Natural killer cell (primary cell): ENCODE results near the gene MRPL36. TPM values are rescaled to one million over a fixed set of nuclear protein-coding genes. Genes with fewer than 3 reads are reported as not detected.

Source experiments
- ATAC-seq, 3 donors: fragments of 150-1000 bp in 2 of 3; fragments of 200-7000 bp in 1 of 3; cut with Tn5 transposase; 1 replicate in 1 of 3; 2 replicates in 2 of 3; pipeline ENCODE4 v1.10.0; 2021; ENCODE audit warnings: mild to moderate bottlenecking in 2 of 3, moderate library complexity in 2 of 3
- DNase-seq, 2 donors: peaks; one replicate each; pipeline versions ENCODE4 v3.0.0 to v3.0.0-alpha.2; 2013 to 2021; ENCODE audit warnings: mixed read lengths in 1 of 2
- H3K27ac ChIP-seq: one replicate; pipeline ENCODE4 v1.5.1; 2013; ENCODE audit warnings: mild to moderate bottlenecking, low read length
- H3K27me3 ChIP-seq: one replicate; pipeline ENCODE4 v1.6.1; 2013; ENCODE audit warnings: low read length; ENCODE audit not compliant: control insufficient read depth, insufficient read depth
- H3K36me3 ChIP-seq: one replicate; pipeline ENCODE4 v1.6.1; 2013; ENCODE audit warnings: low read length; ENCODE audit not compliant: control insufficient read depth, insufficient read depth
- H3K4me1 ChIP-seq: one replicate; pipeline ENCODE4 v1.6.1; 2013; ENCODE audit warnings: low read length; ENCODE audit not compliant: control insufficient read depth, insufficient read depth
- H3K4me3 ChIP-seq: one replicate; pipeline ENCODE4 v1.5.1; 2013; ENCODE audit warnings: low read length
- H3K9me3 ChIP-seq: one replicate; pipeline ENCODE4 v1.6.1; 2013; ENCODE audit warnings: low read length; ENCODE audit not compliant: control insufficient read depth, insufficient read depth
- H3K27ac Mint-ChIP-seq, 2 donors: one replicate each; pipeline ENCODE4 v1.8.0; 2022; ENCODE audit warnings: mild to moderate bottlenecking in 2 of 2, mixed read lengths in 2 of 2, moderate library complexity in 1 of 2
- H3K27me3 Mint-ChIP-seq, 2 donors: one replicate each; pipeline ENCODE4 v1.8.0; 2022; ENCODE audit warnings: low read depth in 2 of 2, mixed read lengths in 2 of 2
- H3K36me3 Mint-ChIP-seq: one replicate; pipeline ENCODE4 v1.8.0; 2022; ENCODE audit warnings: mixed read lengths
- H3K4me1 Mint-ChIP-seq, 2 donors: one replicate each; pipeline ENCODE4 v1.8.0; 2022; ENCODE audit warnings: mixed read lengths in 2 of 2
- H3K4me3 Mint-ChIP-seq: one replicate; pipeline ENCODE4 v1.8.0; 2022; ENCODE audit warnings: mild to moderate bottlenecking, moderate library complexity, mixed read lengths
- H3K9me3 Mint-ChIP-seq, 2 donors: one replicate each; pipeline ENCODE4 v1.8.0; 2022; ENCODE audit warnings: mixed read lengths in 2 of 2
- CTCF ChIP-seq: fragments of 200-600 bp; IDR thresholded peaks from one replicate; pipeline ENCODE4 v1.8.0; 2022; ENCODE audit warnings: antibody characterized with exemption
- whole genome bisulfite sequencing: methylation state at CpG from one replicate; pipeline ENCODE4 v1.1.7; 2013; ENCODE audit warnings: missing lambda C conversion rate; ENCODE audit not compliant: insufficient coverage; 5-methylcytosine and 5-hydroxymethylcytosine counted together
- intact Hi-C: fragments of 100-400 bp; cut with micrococcal nuclease; formaldehyde crosslinking; loops from one replicate; pipeline ENCODE4 v1.14.2; 2022
- total RNA-seq, 4 donors: library from RNA; stranded (reverse); fragments of 120-200 nt in 1 of 4; gene quantifications; one replicate each; pipeline versions ENCODE4 v1.2.3 to v1.2.4, GENCODE V29; 2013 to 2022

Gene MRPL36
- total RNA-seq, 3 donors from 2014 or later (not counting 1 experiment from before 2014, with no cell fraction given), result 14.1 to 21.2 (median 17.1) TPM

- Mint-ChIP-seq H3K4me3 (no peak overlapping the region), H3K36me3 (no peaks in the 10 kb centered on the region), H3K9me3 (no peaks in the 10 kb centered on the region), H3K27me3 (peaks cover 0 to 5% of the 10 kb centered on the region in 2 donors), H3K4me1 (no peaks in the 10 kb centered on the region), H3K27ac (no peak overlapping the region)
- no peak overlapping the region for H3K27ac ChIP-seq
- DNase-seq (no peak), ATAC-seq (no peak)
- no peaks in the 10 kb centered on the region for H3K9me3 ChIP-seq
- WGBS, result 92% methylated on average over 17 of the region's 17 CpGs
- intact Hi-C loops, result no loop called here
- H3K36me3 ChIP-seq, result no peaks in the 10 kb centered on the region
- no peak for TF ChIP-seq CTCF
- H3K4me1 ChIP-seq, result no peaks in the 10 kb centered on the region
- H3K4me3 ChIP-seq, result no peak overlapping the region
- H3K27me3 ChIP-seq, result no peaks in the 10 kb centered on the region
Observed at GRCh38 chr5:1750469-1750868, 49.2 kb downstream of the MRPL36 start.

- Histone ChIP-seq H3K36me3 (no peaks in the 10 kb centered on the region), H3K27ac (no peak overlapping the region), H3K4me3 (no peak overlapping the region), H3K9me3 (no peaks in the 10 kb centered on the region), H3K4me1 (no peaks in the 10 kb centered on the region), H3K27me3 (no peaks in the 10 kb centered on the region)
- Mint-ChIP-seq H3K4me3 (no peak overlapping the region), H3K36me3 (no peaks in the 10 kb centered on the region), H3K4me1 (no peaks in the 10 kb centered on the region), H3K27me3 (peaks cover 0 to 3% of the 10 kb centered on the region in 2 donors), H3K27ac (no peak overlapping the region), H3K9me3 (no peaks in the 10 kb centered on the region)
- intact Hi-C loops, result no loop called here
- no peak for TF ChIP-seq CTCF
- DNase-seq (no peak), ATAC-seq (no peak)
- 85% methylated on average over 19 of the region's 19 CpGs for WGBS
Observed at GRCh38 chr5:1749346-1750124, 50.1 kb downstream of the MRPL36 start.

- Histone ChIP-seq H3K36me3 (no peaks in the 10 kb centered on the region), H3K27me3 (no peaks in the 10 kb centered on the region), H3K4me3 (no peak overlapping the region), H3K9me3 (no peaks in the 10 kb centered on the region), H3K27ac (no peak overlapping the region), H3K4me1 (no peaks in the 10 kb centered on the region)
- DNase-seq (no peak), ATAC-seq (no peak)
- Mint-ChIP-seq H3K27me3 (peaks cover 0 to 3% of the 10 kb centered on the region in 2 donors), H3K27ac (no peak overlapping the region), H3K4me1 (no peaks in the 10 kb centered on the region), H3K4me3 (no peak overlapping the region), H3K9me3 (no peaks in the 10 kb centered on the region), H3K36me3 (no peaks in the 10 kb centered on the region)
- TF ChIP-seq CTCF, result no peak
- intact Hi-C loops, result no loop called here
- 87% methylated on average over 19 of the region's 19 CpGs for WGBS
Observed at GRCh38 chr5:1748845-1749244, 50.8 kb downstream of the MRPL36 start.

Other genes with a start within 250 kb of the MRPL36 start
- 10 to 100 TPM; 19.2 to 25.9 (median 22.5) TPM for gene NDUFS6, start 1.6 kb upstream of the MRPL36 start, total RNA-seq
- not detected for gene IRX4, start 83.1 kb upstream of the MRPL36 start, total RNA-seq